Nephron (organoid): ENCODE results near the gene PALD1.

Experiments
- H3K27ac Mint-ChIP-seq, 3 experiments: 2 replicates each; pipeline ENCODE4 v1.8.0; 2020; ENCODE audit warnings: mixed read lengths in 3 of 3, mild to moderate bottlenecking in 2 of 3, moderate library complexity in 1 of 3
- H3K27me3 Mint-ChIP-seq: 2 replicates; pipeline ENCODE4 v1.8.0; 2021; ENCODE audit warnings: low read depth, mild to moderate bottlenecking, moderate library complexity, mixed read lengths
- H3K36me3 Mint-ChIP-seq: 2 replicates; pipeline ENCODE4 v1.8.0; 2020; ENCODE audit warnings: low read depth, mixed read lengths
- H3K4me1 Mint-ChIP-seq: 2 replicates; pipeline ENCODE4 v1.8.0; 2020; ENCODE audit warnings: mixed read lengths
- H3K4me3 Mint-ChIP-seq, 3 experiments: 2 replicates each; pipeline ENCODE4 v1.8.0; 2020; ENCODE audit warnings: mild to moderate bottlenecking in 3 of 3, mixed read lengths in 3 of 3, moderate library complexity in 2 of 3
- H3K9me3 Mint-ChIP-seq: 2 replicates; pipeline ENCODE4 v1.8.0; 2020; ENCODE audit warnings: mixed read lengths
- CTCF ChIP-seq, 3 experiments: fragments of 200-600 bp; sonication (generic); IDR thresholded peaks; one replicate each; pipeline ENCODE4 v1.5.0; 2021; ENCODE audit warnings: antibody characterized with exemption in 3 of 3; ENCODE audit not compliant: unreplicated experiment in 3 of 3

PALD1 gene

GRCh38 chr10:70461397-70462348, 16.9 kb upstream of the PALD1 start:
- peak; percentile 83 to 90 (median 86) for TF ChIP-seq CTCF (IDR thresholded peaks at IDR 0.05; ENCODE audit: unreplicated experiment in 3 of 3)
- Mint-ChIP-seq H3K27ac (peak overlapping the region in 2 of 3 experiments; percentile 7 to 52), H3K4me3 (peak overlapping the region in 1 of 3 experiments; percentile 21), H3K27me3 (peaks cover 59% of the 10 kb centered on the region), H3K9me3 (no peaks in the 10 kb centered on the region), H3K4me1 (peaks cover 14% of the 10 kb centered on the region), H3K36me3 (no peaks in the 10 kb centered on the region)

GRCh38 chr10:70462349-70462984, 16.1 kb upstream of the PALD1 start:
- Mint-ChIP-seq H3K27me3 (peaks cover 51% of the 10 kb centered on the region), H3K36me3 (no peaks in the 10 kb centered on the region), H3K4me3 (no peak overlapping the region), H3K27ac (peak overlapping the region in 1 of 3 experiments; percentile 23), H3K9me3 (no peaks in the 10 kb centered on the region), H3K4me1 (peaks cover 15% of the 10 kb centered on the region)
- no peak for TF ChIP-seq CTCF (IDR thresholded peaks at IDR 0.05; ENCODE audit: unreplicated experiment in 3 of 3)

- TF ChIP-seq CTCF (IDR thresholded peaks at IDR 0.05; ENCODE audit: unreplicated experiment in 3 of 3), result no peak
- H3K27me3 Mint-ChIP-seq, result peaks cover 35% of the 10 kb centered on the region
- no peak overlapping the region for H3K27ac Mint-ChIP-seq
- no peak overlapping the region for H3K4me3 Mint-ChIP-seq
- H3K4me1 Mint-ChIP-seq, result peaks cover 22% of the 10 kb centered on the region
- H3K9me3 Mint-ChIP-seq, result no peaks in the 10 kb centered on the region
- H3K36me3 Mint-ChIP-seq, result no peaks in the 10 kb centered on the region
These were observed 13.3 kb upstream of the PALD1 start for GRCh38 chr10:70465278-70465677.

- peaks cover 32% of the 10 kb centered on the region for H3K27me3 Mint-ChIP-seq
- no peak overlapping the region for H3K27ac Mint-ChIP-seq
- H3K36me3 Mint-ChIP-seq, result no peaks in the 10 kb centered on the region
- H3K4me3 Mint-ChIP-seq, result no peak overlapping the region
- no peak for TF ChIP-seq CTCF (IDR thresholded peaks at IDR 0.05; ENCODE audit: unreplicated experiment in 3 of 3)
- H3K9me3 Mint-ChIP-seq, result no peaks in the 10 kb centered on the region
- peaks cover 19% of the 10 kb centered on the region for H3K4me1 Mint-ChIP-seq
These were observed 12.7 kb upstream of the PALD1 start for GRCh38 chr10:70465832-70466231.

GRCh38 chr10:70466951-70467350, 11.6 kb upstream of the PALD1 start:
- H3K4me1 Mint-ChIP-seq, result peaks cover 25% of the 10 kb centered on the region
- no peak overlapping the region for H3K27ac Mint-ChIP-seq
- H3K36me3 Mint-ChIP-seq, result no peaks in the 10 kb centered on the region
- no peaks in the 10 kb centered on the region for H3K9me3 Mint-ChIP-seq
- no peak overlapping the region for H3K4me3 Mint-ChIP-seq
- H3K27me3 Mint-ChIP-seq, result peaks cover 32% of the 10 kb centered on the region
- no peak for TF ChIP-seq CTCF (IDR thresholded peaks at IDR 0.05; ENCODE audit: unreplicated experiment in 3 of 3)
